Breast epithelium (tissue), 3 donors: ENCODE measurements around the gene ZNF43.
A peak's percentile ranks its signal among the peaks of the same experiment; 100 is the strongest.

ENCODE experiments used
- CTCF ChIP-seq, 3 donors: fragments of 450-650 bp; IDR thresholded peaks; one replicate each; pipeline ENCODE4 v1.5.1; 2016 to 2017; ENCODE audit warnings: antibody characterized with exemption in 3 of 3, mild to moderate bottlenecking in 3 of 3, moderate library complexity in 3 of 3
- POLR2A ChIP-seq: fragments of 450-650 bp; IDR thresholded peaks from one replicate; pipeline ENCODE4 v1.6.1; 2016; ENCODE audit warnings: antibody characterized with exemption, mild to moderate bottlenecking, moderate library complexity
- POLR2AphosphoS5 ChIP-seq, 3 donors: sonication (generic); formaldehyde crosslinking; IDR thresholded peaks; one replicate each; pipeline ENCODE4 v1.6.1; 2017; ENCODE audit warnings: antibody characterized with exemption in 3 of 3

GRCh38 chr19:21851596-21852345, 15.8 kb upstream of the ZNF43 start:
- TF ChIP-seq CTCF (IDR thresholded peaks at IDR 0.05) (no peak), POLR2AphosphoS5 (IDR thresholded peaks at IDR 0.05) (peak; percentile 50 to 63 (median 58)), POLR2A (no peak)
